Urinary bladder (tissue), 4 donors: ENCODE measurements around the gene TMEM86B. TPM values are rescaled to one million over a fixed set of nuclear protein-coding genes. Genes with fewer than 3 reads are reported as not detected.

Source experiments
- DNase-seq: peaks from one replicate; pipeline ENCODE4 v3.0.0-alpha.2; 2015; ENCODE audit errors: extremely low spot score
- H3K27ac ChIP-seq: one replicate; pipeline ENCODE4 v1.5.1; 2013; ENCODE audit warnings: low read depth, mild to moderate bottlenecking, moderate library complexity
- H3K36me3 ChIP-seq: one replicate; pipeline ENCODE4 v1.6.1; 2013; ENCODE audit warnings: mild to moderate bottlenecking, moderate library complexity; ENCODE audit not compliant: insufficient read depth
- H3K4me1 ChIP-seq: one replicate; pipeline ENCODE4 v1.6.1; 2013; ENCODE audit warnings: mild to moderate bottlenecking, moderate library complexity; ENCODE audit not compliant: insufficient read depth
- H3K4me3 ChIP-seq: one replicate; pipeline ENCODE4 v1.5.1; 2013; ENCODE audit warnings: low read depth, low read length
- WGBS: extraction: QIAGEN DNeasy Blood & Tissue Kit; methylation state at CpG from one replicate; pipeline ENCODE4 v1.1.7; 2013; 5-methylcytosine and 5-hydroxymethylcytosine counted together
- polyA plus RNA-seq: library from polyadenylated mRNA; stranded (reverse); fragments of 200-250 nt; gene quantifications from one replicate; pipeline ENCODE4 v1.2.3, GENCODE V29; 2013
- total RNA-seq: library from RNA; depleted of rRNA; stranded (reverse); fragments of >200 nt; gene quantifications from one replicate; pipeline ENCODE4 v1.2.3, GENCODE V29; 2014
- donor health status: healthy with polysubstance abuse.
- donor health status: healthy.

TMEM86B gene
- total and polyA plus RNA-seq, 2 donors = 0.79 to 4.5 TPM

- Histone ChIP-seq H3K4me3 (no peak overlapping the region), H3K36me3 (peaks cover 10% of the 10 kb centered on the region), H3K4me1 (no peaks in the 10 kb centered on the region), H3K27ac (no peak overlapping the region)
- WGBS = 94% methylated on average over 16 of the region's 16 CpGs
- DNase-seq = no peak
These were observed 13.4 kb upstream of the TMEM86B start for GRCh38 chr19:55241935-55242464.

DNA sequence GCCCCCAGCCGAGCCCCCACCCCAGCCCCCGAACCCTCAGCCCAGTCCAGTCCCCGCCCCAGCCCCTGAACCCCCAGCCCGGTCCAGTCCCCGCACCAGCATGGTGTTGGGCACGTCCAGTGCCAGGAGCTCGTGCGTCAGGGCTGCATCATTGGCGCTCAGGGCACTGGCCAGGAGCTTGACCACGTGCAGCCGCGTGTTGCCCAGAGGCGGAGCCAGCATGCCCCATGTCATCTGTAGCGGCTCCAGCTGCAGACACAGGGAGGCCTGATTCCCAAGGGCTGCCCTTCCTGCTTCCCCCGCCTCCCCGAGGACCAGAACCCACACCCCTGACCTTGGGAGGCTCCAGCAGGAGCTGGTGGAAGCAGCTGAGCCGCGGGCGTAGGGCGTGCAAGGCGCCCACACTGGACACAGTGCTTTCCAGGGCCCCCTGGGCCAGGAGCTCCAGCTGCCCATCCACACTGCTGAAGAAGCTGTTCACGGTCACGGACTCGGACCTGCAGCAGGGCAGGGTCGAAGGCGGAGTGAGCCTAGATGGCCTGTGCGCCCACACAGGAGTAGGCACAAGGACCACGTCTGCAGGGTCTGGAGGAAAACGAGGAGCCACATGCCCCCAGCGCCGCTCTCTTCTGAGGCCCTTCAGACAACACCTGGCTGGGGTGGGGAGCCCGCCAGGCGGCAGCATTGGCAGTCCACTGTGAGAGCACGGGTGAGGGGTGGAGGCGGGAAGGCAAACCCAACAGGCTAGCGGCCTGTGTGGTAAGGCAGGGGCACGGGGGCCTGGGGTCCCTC, 12.8 kb upstream of the TMEM86B start:
- Histone ChIP-seq H3K4me3 (no peak overlapping the region), H3K4me1 (no peaks in the 10 kb centered on the region), H3K36me3 (peaks cover 10% of the 10 kb centered on the region), H3K27ac (no peak overlapping the region)
- 94% methylated on average over 37 of the region's 37 CpGs for WGBS
- DNase-seq = no peak

- no peak overlapping the region for H3K4me3 ChIP-seq
- H3K27ac ChIP-seq = no peak overlapping the region
- 92% methylated on average over 6 of the region's 6 CpGs for WGBS
- H3K4me1 ChIP-seq = no peaks in the 10 kb centered on the region
- H3K36me3 ChIP-seq = peaks cover 10% of the 10 kb centered on the region
- no peak for DNase-seq
These were observed 12.1 kb upstream of the TMEM86B start for GRCh38 chr19:55240713-55241020.

DNA sequence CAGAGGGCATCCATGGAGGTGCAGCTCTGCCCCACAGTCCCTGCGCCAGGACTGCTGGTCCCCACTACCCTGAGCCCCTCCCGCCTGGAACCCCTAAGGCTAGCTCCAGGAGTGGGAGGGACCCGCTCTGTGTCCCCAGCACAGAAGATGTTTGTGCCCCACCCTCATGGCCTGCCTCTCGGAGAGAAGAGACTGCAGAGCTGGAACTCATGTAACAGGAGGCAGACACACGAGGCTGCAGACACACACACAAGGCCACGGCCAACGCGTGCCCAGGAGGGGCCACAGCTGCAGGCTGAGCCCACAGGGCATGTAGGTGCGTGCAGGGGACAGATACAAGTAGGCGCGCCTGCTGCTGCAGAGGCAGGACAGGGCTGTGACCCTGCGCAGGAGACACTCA, 10.4 kb upstream of the TMEM86B start:
- no peaks in the 10 kb centered on the region for H3K4me1 ChIP-seq
- WGBS = 92% methylated on average over 12 of the region's 12 CpGs
- no peak overlapping the region for H3K4me3 ChIP-seq
- DNase-seq = no peak
- peaks cover 5% of the 10 kb centered on the region for H3K36me3 ChIP-seq
- H3K27ac ChIP-seq = no peak overlapping the region

GRCh38 chr19:55238030-55238429, 9.5 kb upstream of the TMEM86B start:
- no peak for DNase-seq
- H3K36me3 ChIP-seq = peaks cover 5% of the 10 kb centered on the region
- no peak overlapping the region for H3K4me3 ChIP-seq
- no peak overlapping the region for H3K27ac ChIP-seq
- no peaks in the 10 kb centered on the region for H3K4me1 ChIP-seq
- 93% methylated on average over 8 of the region's 8 CpGs for WGBS

GRCh38 chr19:55232986-55233385, 4.4 kb upstream of the TMEM86B start:
- H3K4me3 ChIP-seq = no peak overlapping the region
- no peak for DNase-seq
- H3K4me1 ChIP-seq = no peaks in the 10 kb centered on the region
- H3K36me3 ChIP-seq = peaks cover 15% of the 10 kb centered on the region
- H3K27ac ChIP-seq = no peak overlapping the region
- 88% methylated on average over 5 of the region's 5 CpGs for WGBS

DNA sequence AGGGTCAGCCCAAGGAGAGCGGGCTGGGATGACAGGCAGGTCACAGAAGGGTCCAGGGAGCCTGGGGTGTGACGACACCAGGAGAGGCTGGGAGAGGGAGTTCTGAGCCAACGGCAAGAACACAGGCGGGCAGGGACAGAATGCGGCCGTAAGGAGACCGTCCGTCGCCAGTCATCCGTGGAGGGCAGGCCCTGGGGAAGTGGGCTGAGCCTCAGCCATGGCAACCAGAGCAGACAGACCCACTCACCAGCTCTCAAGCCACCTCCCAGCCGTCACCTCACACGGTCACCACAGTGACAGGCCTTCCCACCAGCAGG, 3.7 kb upstream of the TMEM86B start:
- Histone ChIP-seq H3K4me3 (no peak overlapping the region), H3K27ac (no peak overlapping the region), H3K4me1 (no peaks in the 10 kb centered on the region), H3K36me3 (peaks cover 15% of the 10 kb centered on the region)
- 79% methylated on average over 12 of the region's 12 CpGs for WGBS
- no peak for DNase-seq

DNA sequence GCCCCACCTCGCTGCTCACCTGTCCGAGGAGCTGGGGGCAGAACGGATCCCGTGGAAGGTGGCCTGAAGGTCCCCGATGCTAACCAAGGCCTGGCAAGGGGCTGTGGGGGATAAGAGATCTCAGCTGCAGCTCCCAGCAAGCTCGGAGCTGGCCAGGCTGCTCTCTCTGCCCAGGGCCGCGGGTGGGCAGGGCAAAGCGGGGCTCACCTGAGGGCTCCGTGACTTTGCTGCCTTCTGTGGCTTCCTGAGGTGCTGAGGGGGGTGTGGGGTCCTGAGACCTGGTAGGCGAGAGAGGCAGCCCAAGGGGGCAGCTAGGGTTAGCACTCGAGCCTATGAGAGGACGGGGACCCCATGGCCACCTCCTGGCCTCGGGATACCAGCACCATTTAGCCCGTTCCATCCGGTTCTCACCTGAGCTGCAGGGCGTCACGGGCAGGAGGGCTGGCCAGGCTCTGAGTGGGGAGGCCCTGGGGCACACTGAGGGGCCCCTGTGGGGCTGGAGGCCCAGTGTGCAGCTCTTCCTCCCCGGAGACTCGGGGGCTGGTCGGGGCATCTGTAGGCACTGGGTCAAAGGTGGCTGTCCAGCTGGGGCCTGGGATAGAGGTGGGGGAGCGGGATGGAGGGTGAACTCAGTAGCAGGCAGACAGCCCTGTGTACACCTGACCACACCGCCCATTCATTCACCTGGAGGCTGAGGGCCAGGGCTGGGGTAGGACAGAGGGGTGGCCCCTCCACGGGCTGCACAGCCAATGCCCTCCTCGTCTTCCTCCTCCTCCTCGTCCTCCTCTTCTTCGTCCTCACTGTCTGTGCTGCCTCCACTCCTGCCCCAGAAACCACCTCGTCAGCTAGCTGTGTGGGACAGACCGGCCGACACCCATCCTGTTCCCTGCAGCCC, 3.1 kb upstream of the TMEM86B start:
- Histone ChIP-seq H3K4me1 (no peaks in the 10 kb centered on the region), H3K4me3 (no peak overlapping the region), H3K27ac (no peak overlapping the region), H3K36me3 (peaks cover 15% of the 10 kb centered on the region)
- WGBS = 90% methylated on average over 30 of the region's 30 CpGs
- DNase-seq = no peak

DNA sequence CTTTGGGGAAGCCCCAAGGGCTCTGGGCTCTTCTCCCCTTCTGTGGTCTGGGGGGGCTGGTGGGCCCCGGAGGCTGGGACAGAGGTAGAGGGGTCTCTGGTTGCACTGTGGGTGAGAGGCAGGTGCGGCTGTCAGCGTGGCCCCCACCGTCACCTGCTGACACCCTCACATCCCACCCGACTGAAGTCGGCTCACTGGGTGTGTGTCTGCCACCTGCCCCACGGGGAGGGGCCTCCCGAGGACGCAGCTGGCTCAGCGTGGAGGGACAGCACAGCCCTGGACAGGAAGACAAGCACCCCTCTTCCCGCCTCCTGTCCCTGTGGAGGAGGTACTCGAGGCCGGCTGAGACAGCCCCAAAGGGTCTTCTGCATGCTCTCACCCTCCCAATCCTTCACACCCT, 2.2 kb upstream of the TMEM86B start:
- H3K27ac ChIP-seq = no peak overlapping the region
- 88% methylated on average over 13 of the region's 13 CpGs for WGBS
- DNase-seq = no peak
- H3K4me3 ChIP-seq = no peak overlapping the region
- no peaks in the 10 kb centered on the region for H3K4me1 ChIP-seq
- peaks cover 15% of the 10 kb centered on the region for H3K36me3 ChIP-seq

GRCh38 chr19:55230329-55230728, 1.8 kb upstream of the TMEM86B start:
- Histone ChIP-seq H3K27ac (no peak overlapping the region), H3K36me3 (peaks cover 15% of the 10 kb centered on the region), H3K4me1 (no peaks in the 10 kb centered on the region), H3K4me3 (no peak overlapping the region)
- DNase-seq = no peak
- WGBS = 79% methylated on average over 13 of the region's 13 CpGs

GRCh38 chr19:55229789-55230182, 1.2 kb upstream of the TMEM86B start:
- Histone ChIP-seq H3K27ac (no peak overlapping the region), H3K4me3 (no peak overlapping the region), H3K4me1 (no peaks in the 10 kb centered on the region), H3K36me3 (peaks cover 15% of the 10 kb centered on the region)
- 85% methylated on average over 17 of the region's 17 CpGs for WGBS
- no peak for DNase-seq

DNA sequence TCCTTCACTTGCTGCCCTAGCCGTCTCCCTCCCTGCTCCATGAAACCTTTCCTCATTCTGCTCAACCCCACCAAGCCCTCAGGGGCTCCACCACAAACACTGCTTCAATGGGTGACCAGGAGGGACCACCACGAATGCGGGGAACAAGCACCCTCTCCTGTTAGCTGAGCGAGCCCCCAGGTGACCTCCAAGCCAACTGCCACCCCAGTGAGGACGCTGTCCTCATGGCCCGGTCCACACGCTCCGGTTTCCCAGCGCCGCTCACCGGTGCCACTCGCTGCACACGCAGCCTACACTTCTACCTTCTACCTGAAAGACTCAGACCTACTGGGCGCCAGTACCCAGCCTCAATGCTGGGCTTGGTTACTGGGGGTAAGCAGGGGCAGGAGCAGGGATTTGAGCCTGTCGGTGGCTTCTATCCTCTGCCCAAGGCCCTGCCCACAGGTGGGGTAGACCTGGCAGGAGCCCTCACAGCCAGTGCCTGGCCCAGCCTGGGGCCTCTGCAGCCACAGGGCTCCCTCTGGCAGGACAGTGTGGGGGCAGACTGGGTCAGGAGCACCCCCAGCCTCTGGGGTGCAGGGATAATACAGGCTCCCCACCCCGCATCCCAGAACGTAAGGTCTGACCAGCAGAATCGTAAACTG, 704 bp upstream of the TMEM86B start:
- 93% methylated on average over 18 of the region's 18 CpGs for WGBS
- no peak for DNase-seq
- no peak overlapping the region for H3K4me3 ChIP-seq
- H3K36me3 ChIP-seq = peaks cover 15% of the 10 kb centered on the region
- no peak overlapping the region for H3K27ac ChIP-seq
- H3K4me1 ChIP-seq = no peaks in the 10 kb centered on the region

- DNase-seq = no peak
- Histone ChIP-seq H3K36me3 (peaks cover 15% of the 10 kb centered on the region), H3K27ac (no peak overlapping the region), H3K4me3 (no peak overlapping the region), H3K4me1 (no peaks in the 10 kb centered on the region)
- WGBS = 45% methylated on average over 17 of the region's 17 CpGs
These were observed 560 bp downstream of the TMEM86B start for GRCh38 chr19:55228015-55228391.
